BLaER1 treated with 17β-estradiol and CSF1 and Interleukin-3, amounts not matched to agents 10 nM and 100 nM (cell line): Measurements from ENCODE around the gene RHOXF2.
"Not testable (repeated sequence)": the region's sequence is repeated elsewhere in the genome, so short reads cannot be mapped to it uniquely, and the experiment has no call there.

Experiments
- H3K27ac ChIP-seq, 11 experiments: shearing (Covaris generic); formaldehyde crosslinking; 2 replicates each; pipeline ENCODE4 v1.8.1; 2022
- H3K27me3 ChIP-seq, 11 experiments: shearing (Covaris generic); formaldehyde crosslinking; 2 replicates each; pipeline ENCODE4 v1.8.1; 2022
- H3K36me3 ChIP-seq, 11 experiments: shearing (Covaris generic); formaldehyde crosslinking; 2 replicates each; pipeline ENCODE4 v1.8.1; 2022
- H3K4me1 ChIP-seq, 10 experiments: shearing (Covaris generic); formaldehyde crosslinking; 2 replicates each; pipeline ENCODE4 v1.8.1; 2022
- H3K4me2 ChIP-seq, 11 experiments: shearing (Covaris generic); formaldehyde crosslinking; 2 replicates each; pipeline ENCODE4 v1.8.1; 2022
- H3K4me3 ChIP-seq, 10 experiments: shearing (Covaris generic); formaldehyde crosslinking; 2 replicates each; pipeline ENCODE4 v1.8.1; 2022
- H3K9ac ChIP-seq, 11 experiments: shearing (Covaris generic); formaldehyde crosslinking; 2 replicates each; pipeline ENCODE4 v1.8.1; 2022
- H3K9me3 ChIP-seq, 11 experiments: shearing (Covaris generic); formaldehyde crosslinking; replicated peaks in 1 of 11; 2 replicates each; pipeline ENCODE4 v1.8.1; 2022
- H4K20me1 ChIP-seq, 11 experiments: shearing (Covaris generic); formaldehyde crosslinking; 2 replicates each; pipeline ENCODE4 v1.8.1; 2022
- Cebpa-rat ChIP-seq, 11 experiments: shearing (Covaris generic); IDR thresholded peaks; 2 replicates each; pipeline ENCODE4 v1.8.1; 2022

Gene RHOXF2

GRCh38 chrX:120140293-120140981 is 18.0 kb upstream of the RHOXF2 start:
- Histone ChIP-seq H3K9ac (no peak overlapping the region), H3K9me3 (peaks cover 0 to 12% (median 6%) of the 10 kb centered on the region in 11 experiments; a peak in 7 of 22 replicates), H3K27ac (no peak overlapping the region), H4K20me1 (no peaks in the 10 kb centered on the region), H3K36me3 (no peaks in the 10 kb centered on the region), H3K27me3 (no peaks in the 10 kb centered on the region), H3K4me1 (no peaks in the 10 kb centered on the region), H3K4me3 (no peak overlapping the region), H3K4me2 (no peak overlapping the region)
- no peak for TF ChIP-seq Cebpa-rat (IDR thresholded peaks at IDR 0.05)

- no peak overlapping the region for H3K27ac ChIP-seq
Measured at GRCh38 chrX:120144178-120144844, 14.1 kb upstream of the RHOXF2 start.

GRCh38 chrX:120145295-120145925 is 13.0 kb upstream of the RHOXF2 start:
- H3K4me3 ChIP-seq = no peak overlapping the region
- no peak for TF ChIP-seq Cebpa-rat (IDR thresholded peaks at IDR 0.05)
- H3K36me3 ChIP-seq = peaks cover 0 to 12% (median 0%) of the 10 kb centered on the region in 11 experiments; a peak in 7 of 22 replicates
- no peak overlapping the region for H3K9ac ChIP-seq
- peaks cover 24 to 49% (median 37%) of the 10 kb centered on the region in 11 experiments for H3K9me3 ChIP-seq
- H3K27ac ChIP-seq = no peak overlapping the region
- no peaks in the 10 kb centered on the region for H3K27me3 ChIP-seq
- peak overlapping the region in 1 of 11 experiments; percentile 7; a peak in 1 of 22 replicates for H3K4me2 ChIP-seq
- no peaks in the 10 kb centered on the region for H4K20me1 ChIP-seq
- H3K4me1 ChIP-seq = no peaks in the 10 kb centered on the region

More at GRCh38 chrX:120144178-120144844, 14.1 kb upstream of the RHOXF2 start:
- no peak overlapping the region for H3K4me3 ChIP-seq
- peaks cover 24 to 49% (median 37%) of the 10 kb centered on the region in 11 experiments for H3K9me3 ChIP-seq
- TF ChIP-seq Cebpa-rat (IDR thresholded peaks at IDR 0.05) = no peak
- no peak overlapping the region for H3K9ac ChIP-seq
- no peaks in the 10 kb centered on the region for H3K4me1 ChIP-seq
- H3K4me2 ChIP-seq = no peak overlapping the region
- no peaks in the 10 kb centered on the region for H3K27me3 ChIP-seq
- H3K36me3 ChIP-seq = peaks cover 0 to 12% (median 0%) of the 10 kb centered on the region in 11 experiments; a peak in 7 of 22 replicates
- no peaks in the 10 kb centered on the region for H4K20me1 ChIP-seq

- not testable (repeated sequence) for H3K9ac ChIP-seq, H3K4me1 ChIP-seq, H3K4me2 ChIP-seq, H4K20me1 ChIP-seq, H3K27ac ChIP-seq, H3K27me3 ChIP-seq, H3K4me3 ChIP-seq
- Histone ChIP-seq H3K36me3 (peaks cover 0 to 12% (median 0%) of the 10 kb centered on the region in 11 experiments; a peak in 7 of 22 replicates), H3K9me3 (peaks cover 24 to 49% (median 37%) of the 10 kb centered on the region in 11 experiments)
Measured at GRCh38 chrX:120146323-120146722, 12.1 kb upstream of the RHOXF2 start.

- no peak for TF ChIP-seq Cebpa-rat (IDR thresholded peaks at IDR 0.05)
- H3K9me3 ChIP-seq = peaks cover 24 to 49% (median 37%) of the 10 kb centered on the region in 11 experiments
- H3K27me3 ChIP-seq = no peaks in the 10 kb centered on the region
- H3K4me2 ChIP-seq = no peak overlapping the region
- no peaks in the 10 kb centered on the region for H3K4me1 ChIP-seq
- H3K27ac ChIP-seq = no peak overlapping the region
- H3K36me3 ChIP-seq = peaks cover 0 to 12% (median 0%) of the 10 kb centered on the region in 11 experiments; a peak in 7 of 22 replicates
- no peak overlapping the region for H3K9ac ChIP-seq
- 0 out of 20 replicates have a peak overlapping the region, but pooled peaks of 1 of the 10 experiments have one; percentile 24 for H3K4me3 ChIP-seq
- no peaks in the 10 kb centered on the region for H4K20me1 ChIP-seq
Measured at GRCh38 chrX:120147537-120147936, 10.9 kb upstream of the RHOXF2 start.

GRCh38 chrX:120150109-120150744 is 8.2 kb upstream of the RHOXF2 start:
- H3K4me1 ChIP-seq, H3K27me3 ChIP-seq, H3K9ac ChIP-seq, H3K4me2 ChIP-seq, H4K20me1 ChIP-seq, H3K27ac ChIP-seq, H3K4me3 ChIP-seq: not testable (repeated sequence)
- Histone ChIP-seq H3K9me3 (peaks cover 24 to 37% (median 35%) of the 10 kb centered on the region in 11 experiments), H3K36me3 (peaks cover 0 to 12% (median 0%) of the 10 kb centered on the region in 11 experiments; a peak in 7 of 22 replicates)

GRCh38 chrX:120159086-120159485 is 673 bp downstream of the RHOXF2 start:
- H3K9ac ChIP-seq, H4K20me1 ChIP-seq, H3K4me2 ChIP-seq, H3K4me1 ChIP-seq, H3K9me3 ChIP-seq, H3K36me3 ChIP-seq, H3K27ac ChIP-seq, H3K27me3 ChIP-seq, H3K4me3 ChIP-seq: not testable (repeated sequence)

- not testable (repeated sequence) for H3K4me1 ChIP-seq, H3K4me3 ChIP-seq, H3K27ac ChIP-seq, H3K27me3 ChIP-seq, H3K9ac ChIP-seq, H4K20me1 ChIP-seq, H3K4me2 ChIP-seq, H3K9me3 ChIP-seq, H3K36me3 ChIP-seq
Measured at GRCh38 chrX:120193254-120193653, 34.8 kb downstream of the RHOXF2 start.

GRCh38 chrX:120193720-120194119 is 35.3 kb downstream of the RHOXF2 start:
- not testable (repeated sequence) for H3K27ac ChIP-seq, H3K9ac ChIP-seq, H3K36me3 ChIP-seq, H3K4me1 ChIP-seq, H3K4me3 ChIP-seq, H3K27me3 ChIP-seq, H3K4me2 ChIP-seq, H3K9me3 ChIP-seq, H4K20me1 ChIP-seq

GRCh38 chrX:120195786-120196185 is 37.4 kb downstream of the RHOXF2 start:
- not testable (repeated sequence) for H3K4me2 ChIP-seq, H4K20me1 ChIP-seq, H3K27ac ChIP-seq, H3K27me3 ChIP-seq, H3K4me1 ChIP-seq, H3K9ac ChIP-seq, H3K36me3 ChIP-seq, H3K9me3 ChIP-seq, H3K4me3 ChIP-seq

- not testable (repeated sequence) for H3K9ac ChIP-seq, H3K36me3 ChIP-seq, H3K27me3 ChIP-seq, H3K4me1 ChIP-seq, H3K4me2 ChIP-seq, H3K9me3 ChIP-seq, H3K4me3 ChIP-seq, H4K20me1 ChIP-seq, H3K27ac ChIP-seq
Measured at GRCh38 chrX:120196626-120197283, 38.3 kb downstream of the RHOXF2 start.
